ENCODE results near the gene MPI.

DNA sequence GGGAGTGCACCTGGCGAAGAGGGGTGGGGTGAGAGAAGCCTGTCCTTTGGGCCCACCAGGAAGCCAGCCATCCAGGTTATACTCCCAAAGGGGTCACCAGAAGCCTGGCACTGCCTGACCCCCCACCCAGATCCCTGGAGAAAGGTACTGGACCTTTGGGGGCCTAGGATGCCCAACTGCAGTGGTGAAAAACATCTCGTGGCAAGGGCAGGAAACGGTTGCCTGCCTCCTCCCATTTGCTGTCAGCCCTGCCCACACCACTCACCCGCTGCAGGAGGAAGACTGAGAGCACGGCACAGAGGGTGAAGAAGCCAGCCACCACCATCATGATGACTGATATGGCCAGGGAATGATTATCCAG is 44.7 kb upstream of the MPI start:
- TF ChIP-seq, protein P1, sequence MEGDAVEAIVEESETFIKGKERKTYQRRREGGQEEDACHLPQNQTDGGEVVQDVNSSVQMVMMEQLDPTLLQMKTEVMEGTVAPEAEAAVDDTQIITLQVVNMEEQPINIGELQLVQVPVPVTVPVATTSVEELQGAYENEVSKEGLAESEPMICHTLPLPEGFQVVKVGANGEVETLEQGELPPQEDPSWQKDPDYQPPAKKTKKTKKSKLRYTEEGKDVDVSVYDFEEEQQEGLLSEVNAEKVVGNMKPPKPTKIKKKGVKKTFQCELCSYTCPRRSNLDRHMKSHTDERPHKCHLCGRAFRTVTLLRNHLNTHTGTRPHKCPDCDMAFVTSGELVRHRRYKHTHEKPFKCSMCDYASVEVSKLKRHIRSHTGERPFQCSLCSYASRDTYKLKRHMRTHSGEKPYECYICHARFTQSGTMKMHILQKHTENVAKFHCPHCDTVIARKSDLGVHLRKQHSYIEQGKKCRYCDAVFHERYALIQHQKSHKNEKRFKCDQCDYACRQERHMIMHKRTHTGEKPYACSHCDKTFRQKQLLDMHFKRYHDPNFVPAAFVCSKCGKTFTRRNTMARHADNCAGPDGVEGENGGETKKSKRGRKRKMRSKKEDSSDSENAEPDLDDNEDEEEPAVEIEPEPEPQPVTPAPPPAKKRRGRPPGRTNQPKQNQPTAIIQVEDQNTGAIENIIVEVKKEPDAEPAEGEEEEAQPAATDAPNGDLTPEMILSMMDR (IDR thresholded peaks at IDR 0.05 in 4 of 5, conservative IDR thresholded peaks at IDR 0.05 in 1 of 5), result no peak
- no peak for TF ChIP-seq POLR2A (IDR thresholded peaks at IDR 0.05)

All from gastrocnemius medialis (tissue), 4 donors.